ENCODE measurements around the gene RSPH9. TPM values are rescaled to one million over a fixed set of nuclear protein-coding genes. Genes with fewer than 3 reads are reported as not detected.

The RSPH9 gene
- polyA plus RNA-seq, 1 of the 3 experiments (the other 2 are of a cell fraction), result 0.05 TPM

DNA sequence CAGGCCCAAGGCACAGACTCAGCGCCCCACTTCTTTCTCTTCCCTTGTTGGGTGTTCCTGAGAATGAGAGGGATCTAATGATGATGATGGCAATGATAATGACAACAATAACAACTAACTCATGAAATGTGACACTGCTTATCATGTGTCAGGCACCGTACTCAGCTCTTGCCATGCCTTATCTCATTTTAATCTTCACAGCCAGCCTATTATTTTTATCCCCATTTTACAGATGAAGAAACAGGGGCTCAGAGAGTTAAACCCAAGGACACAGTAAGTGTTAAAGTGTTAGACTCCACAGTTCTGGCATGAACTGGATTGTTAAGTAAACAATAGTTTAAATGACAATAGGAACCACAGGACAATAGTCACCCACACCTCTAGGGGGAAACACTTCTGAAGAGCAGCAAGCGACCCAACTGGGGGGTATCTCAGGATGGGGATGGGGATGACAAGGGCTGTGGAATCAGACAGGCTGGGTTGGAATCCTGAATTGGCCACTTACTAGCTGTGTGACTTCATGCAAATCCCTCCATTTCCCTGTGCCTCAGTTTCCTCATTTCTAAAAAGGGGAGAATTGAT lies 12.5 kb downstream of the RSPH9 start:
- Histone ChIP-seq H3K4me3 (ENCODE audit: low read depth in 2 of 2, low read length in 1 of 2) (no peak overlapping the region), H3K4me1 (ENCODE audit: control insufficient read depth in 1 of 2, insufficient read depth in 2 of 2, low read depth in 1 of 2, low read length in 1 of 2) (no peaks in the 10 kb centered on the region), H3K36me3 (replicated peaks in 1 of 2; ENCODE audit: control insufficient read depth in 1 of 2, insufficient read depth in 2 of 2, low read length in 1 of 2) (no peaks in the 10 kb centered on the region), H3K27me3 (ENCODE audit: insufficient read depth) (no peaks in the 10 kb centered on the region), H3K27ac (ENCODE audit: low read depth in 2 of 2, low read length in 1 of 2) (no peak overlapping the region), H2AFZ (ENCODE audit: low read depth) (no peak overlapping the region), H3K9me2 (no peaks in the 10 kb centered on the region), H3K9ac (no peak overlapping the region), H3K79me2 (ENCODE audit: insufficient read depth) (no peaks in the 10 kb centered on the region), H3F3A (replicated peaks; ENCODE audit: insufficient read depth) (no peaks in the 10 kb centered on the region), H3K4me2 (no peak overlapping the region), H4K20me1 (ENCODE audit: insufficient read depth) (no peaks in the 10 kb centered on the region), H3K9me3 (no peaks in the 10 kb centered on the region)
- ChIA-PET POLR2A (no interaction called here), CTCF (interaction anchor here (1.2 to 2.5 kb wide), 4 partner anchors 9 to 421 kb away, joined by 3 to 10 read pairs (median 6); no protein-coding TSS in a partner anchor)
- WGBS (ENCODE audit: low lambda C conversion rate), result 85% methylated on average over 3 of the region's 3 CpGs
- TF ChIP-seq SIN3A (IDR thresholded peaks at IDR 0.05; ENCODE audit: borderline replicate concordance, low read depth, low read length) (no peak), RFX5 (IDR thresholded peaks at IDR 0.05; ENCODE audit: low read length) (no peak), GABPA (IDR thresholded peaks at IDR 0.05; ENCODE audit: low read depth) (no peak), MEF2A (IDR thresholded peaks at IDR 0.05; ENCODE audit: borderline replicate concordance, low read depth) (no peak), USF1 (IDR thresholded peaks at IDR 0.05; ENCODE audit: borderline replicate concordance, low read depth) (no peak), EP300 (IDR thresholded peaks at IDR 0.05; ENCODE audit: borderline replicate concordance in 1 of 2, low read depth in 1 of 2, low read length in 1 of 2) (no peak), YY1 (IDR thresholded peaks at IDR 0.05; ENCODE audit: low read depth) (no peak), GATA2 (CRISPR knock-in tag; IDR thresholded peaks at IDR 0.05) (no peak), TAF1 (IDR thresholded peaks at IDR 0.05; ENCODE audit: borderline replicate concordance, low read depth, low read length) (no peak)
- TF ChIP-seq, protein P1, sequence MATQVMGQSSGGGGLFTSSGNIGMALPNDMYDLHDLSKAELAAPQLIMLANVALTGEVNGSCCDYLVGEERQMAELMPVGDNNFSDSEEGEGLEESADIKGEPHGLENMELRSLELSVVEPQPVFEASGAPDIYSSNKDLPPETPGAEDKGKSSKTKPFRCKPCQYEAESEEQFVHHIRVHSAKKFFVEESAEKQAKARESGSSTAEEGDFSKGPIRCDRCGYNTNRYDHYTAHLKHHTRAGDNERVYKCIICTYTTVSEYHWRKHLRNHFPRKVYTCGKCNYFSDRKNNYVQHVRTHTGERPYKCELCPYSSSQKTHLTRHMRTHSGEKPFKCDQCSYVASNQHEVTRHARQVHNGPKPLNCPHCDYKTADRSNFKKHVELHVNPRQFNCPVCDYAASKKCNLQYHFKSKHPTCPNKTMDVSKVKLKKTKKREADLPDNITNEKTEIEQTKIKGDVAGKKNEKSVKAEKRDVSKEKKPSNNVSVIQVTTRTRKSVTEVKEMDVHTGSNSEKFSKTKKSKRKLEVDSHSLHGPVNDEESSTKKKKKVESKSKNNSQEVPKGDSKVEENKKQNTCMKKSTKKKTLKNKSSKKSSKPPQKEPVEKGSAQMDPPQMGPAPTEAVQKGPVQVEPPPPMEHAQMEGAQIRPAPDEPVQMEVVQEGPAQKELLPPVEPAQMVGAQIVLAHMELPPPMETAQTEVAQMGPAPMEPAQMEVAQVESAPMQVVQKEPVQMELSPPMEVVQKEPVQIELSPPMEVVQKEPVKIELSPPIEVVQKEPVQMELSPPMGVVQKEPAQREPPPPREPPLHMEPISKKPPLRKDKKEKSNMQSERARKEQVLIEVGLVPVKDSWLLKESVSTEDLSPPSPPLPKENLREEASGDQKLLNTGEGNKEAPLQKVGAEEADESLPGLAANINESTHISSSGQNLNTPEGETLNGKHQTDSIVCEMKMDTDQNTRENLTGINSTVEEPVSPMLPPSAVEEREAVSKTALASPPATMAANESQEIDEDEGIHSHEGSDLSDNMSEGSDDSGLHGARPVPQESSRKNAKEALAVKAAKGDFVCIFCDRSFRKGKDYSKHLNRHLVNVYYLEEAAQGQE (IDR thresholded peaks at IDR 0.05; ENCODE audit: low read depth, low read length), result no peak
- DNase-seq, result no peak

GRCh38 chr6:43658161-43658560 lies 13.3 kb downstream of the RSPH9 start:
- Histone ChIP-seq H3K27me3 (ENCODE audit: insufficient read depth) (no peaks in the 10 kb centered on the region), H3K9me3 (no peaks in the 10 kb centered on the region), H3K79me2 (ENCODE audit: insufficient read depth) (no peaks in the 10 kb centered on the region), H3K4me3 (ENCODE audit: low read depth in 2 of 2, low read length in 1 of 2) (no peak overlapping the region), H3K9me2 (no peaks in the 10 kb centered on the region), H4K20me1 (ENCODE audit: insufficient read depth) (no peaks in the 10 kb centered on the region), H3K4me2 (no peak overlapping the region), H3K36me3 (replicated peaks in 1 of 2; ENCODE audit: control insufficient read depth in 1 of 2, insufficient read depth in 2 of 2, low read length in 1 of 2) (no peaks in the 10 kb centered on the region), H2AFZ (ENCODE audit: low read depth) (no peak overlapping the region), H3F3A (replicated peaks; ENCODE audit: insufficient read depth) (no peaks in the 10 kb centered on the region), H3K9ac (no peak overlapping the region), H3K27ac (ENCODE audit: low read depth in 2 of 2, low read length in 1 of 2) (no peak overlapping the region), H3K4me1 (ENCODE audit: control insufficient read depth in 1 of 2, insufficient read depth in 2 of 2, low read depth in 1 of 2, low read length in 1 of 2) (no peaks in the 10 kb centered on the region)
- WGBS (ENCODE audit: low lambda C conversion rate), result 86% methylated on average over 9 of the region's 9 CpGs
- TF ChIP-seq CTCF (IDR thresholded peaks at IDR 0.05) (no peak), FOXM1 (IDR thresholded peaks at IDR 0.05; ENCODE audit: low read depth) (no peak), NRF1 (IDR thresholded peaks at IDR 0.05; ENCODE audit: low read depth, low read length) (no peak), TAF1 (IDR thresholded peaks at IDR 0.05; ENCODE audit: borderline replicate concordance, low read depth, low read length) (no peak), SIN3A (IDR thresholded peaks at IDR 0.05; ENCODE audit: borderline replicate concordance, low read depth, low read length) (no peak), GABPA (IDR thresholded peaks at IDR 0.05; ENCODE audit: low read depth) (no peak), TCF12 (IDR thresholded peaks at IDR 0.05) (no peak), IRF3 (IDR thresholded peaks at IDR 0.05; ENCODE audit: low read depth, low read length) (no peak), JUND (IDR thresholded peaks at IDR 0.05) (no peak), MXI1 (IDR thresholded peaks at IDR 0.05; ENCODE audit: low read depth, low read length) (no peak), RXRA (IDR thresholded peaks at IDR 0.05; ENCODE audit: borderline replicate concordance, low read depth) (no peak)
- ChIA-PET POLR2A (no interaction called here), CTCF (interaction anchor here (1.7 to 2.5 kb wide), 2 partner anchors 8 to 9 kb away, joined by 8 to 10 read pairs; no protein-coding TSS in a partner anchor)
- DNase-seq, result no peak
